BLaER1 (cell line): ENCODE results near the gene OR52B6.

Source experiments
- H3K27ac ChIP-seq: shearing (Covaris generic); formaldehyde crosslinking; 2 replicates; pipeline ENCODE4 v1.8.1; 2022
- H3K27me3 ChIP-seq: shearing (Covaris generic); formaldehyde crosslinking; 2 replicates; pipeline ENCODE4 v1.8.1; 2022
- H3K36me3 ChIP-seq: shearing (Covaris generic); formaldehyde crosslinking; 2 replicates; pipeline ENCODE4 v1.8.1; 2022
- H3K4me1 ChIP-seq: shearing (Covaris generic); formaldehyde crosslinking; 2 replicates; pipeline ENCODE4 v1.8.1; 2022
- H3K4me2 ChIP-seq: shearing (Covaris generic); formaldehyde crosslinking; 2 replicates; pipeline ENCODE4 v1.8.1; 2022
- H3K4me3 ChIP-seq: shearing (Covaris generic); formaldehyde crosslinking; 2 replicates; pipeline ENCODE4 v1.8.1; 2022
- H3K9ac ChIP-seq: shearing (Covaris generic); formaldehyde crosslinking; 2 replicates; pipeline ENCODE4 v1.8.1; 2022
- H3K9me3 ChIP-seq: shearing (Covaris generic); formaldehyde crosslinking; 2 replicates; pipeline ENCODE4 v1.8.1; 2022
- H4K20me1 ChIP-seq: shearing (Covaris generic); formaldehyde crosslinking; 2 replicates; pipeline ENCODE4 v1.8.1; 2022
- Cebpa-rat ChIP-seq: shearing (Covaris generic); IDR thresholded peaks from 2 replicates; pipeline ENCODE4 v1.8.1; 2022

Gene OR52B6, protein sequence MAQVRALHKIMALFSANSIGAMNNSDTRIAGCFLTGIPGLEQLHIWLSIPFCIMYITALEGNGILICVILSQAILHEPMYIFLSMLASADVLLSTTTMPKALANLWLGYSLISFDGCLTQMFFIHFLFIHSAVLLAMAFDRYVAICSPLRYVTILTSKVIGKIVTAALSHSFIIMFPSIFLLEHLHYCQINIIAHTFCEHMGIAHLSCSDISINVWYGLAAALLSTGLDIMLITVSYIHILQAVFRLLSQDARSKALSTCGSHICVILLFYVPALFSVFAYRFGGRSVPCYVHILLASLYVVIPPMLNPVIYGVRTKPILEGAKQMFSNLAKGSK

DNA sequence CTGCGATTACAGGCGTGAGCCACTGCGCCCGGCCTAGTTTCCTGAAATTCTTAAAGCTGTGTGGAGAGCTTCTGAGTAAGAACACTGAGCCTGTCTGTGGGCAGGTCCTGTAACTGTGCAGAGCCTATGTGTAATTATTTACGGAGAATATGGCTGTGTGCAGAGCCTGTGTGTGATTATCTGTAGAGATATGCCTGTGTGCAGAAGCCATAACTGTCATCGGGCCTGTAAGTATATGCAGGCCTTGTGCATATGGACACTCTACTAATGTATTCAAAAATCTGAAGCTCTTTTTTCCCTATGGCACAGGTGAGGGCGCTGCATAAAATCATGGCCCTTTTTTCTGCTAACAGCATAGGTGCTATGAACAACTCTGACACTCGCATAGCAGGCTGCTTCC is at the start of gene OR52B6:
TSS of gene OR52B6 (plus strand) at position 301 of the 400 bp plus-strand sequence. CDS start at position 301, 0 bp downstream.
- H3K9ac ChIP-seq, result no peak within 1 kb of the TSS
- H3K4me1 ChIP-seq, result no peaks in the 10 kb centered on the region
- H3K27ac ChIP-seq, result no peak within 1 kb of the TSS
- H4K20me1 ChIP-seq, result no peaks in the 10 kb centered on the region
- H3K9me3 ChIP-seq, result no peaks in the 10 kb centered on the region
- H3K27me3 ChIP-seq, result no peaks in the 10 kb centered on the region
- no peak for TF ChIP-seq Cebpa-rat
- H3K4me2 ChIP-seq, result no peak within 1 kb of the TSS
- H3K4me3 ChIP-seq, result no peak within 1 kb of the TSS
- H3K36me3 ChIP-seq, result no peaks in the 10 kb centered on the region

- TF ChIP-seq Cebpa-rat, result no peak
- no peaks in the 10 kb centered on the region for H3K36me3 ChIP-seq
These were observed 49.4 kb upstream of the OR52B6 start for GRCh38 chr11:5531053-5531831.

GRCh38 chr11:5534046-5534445 is 46.6 kb upstream of the OR52B6 start:
- no peaks in the 10 kb centered on the region for H3K27me3 ChIP-seq
- H4K20me1 ChIP-seq, result no peaks in the 10 kb centered on the region
- 0 out of 2 replicates have a peak, but pooled peaks cover 3% of the 10 kb centered on the region for H3K9me3 ChIP-seq
- no peak for TF ChIP-seq Cebpa-rat
- no peak overlapping the region for H3K9ac ChIP-seq
- peaks cover 17% of the 10 kb centered on the region for H3K4me1 ChIP-seq
- no peaks in the 10 kb centered on the region for H3K36me3 ChIP-seq
- no peak overlapping the region for H3K4me3 ChIP-seq
- no peak overlapping the region for H3K27ac ChIP-seq
- H3K4me2 ChIP-seq, result no peak overlapping the region

More at GRCh38 chr11:5531053-5531831, 49.4 kb upstream of the OR52B6 start:
- H3K9me3 ChIP-seq, result no peaks in the 10 kb centered on the region
- no peak overlapping the region for H3K9ac ChIP-seq
- no peaks in the 10 kb centered on the region for H3K27me3 ChIP-seq
- H3K4me3 ChIP-seq, result no peak overlapping the region
- no peaks in the 10 kb centered on the region for H4K20me1 ChIP-seq
- H3K27ac ChIP-seq, result no peak overlapping the region
- H3K4me1 ChIP-seq, result peaks cover 33% of the 10 kb centered on the region
- H3K4me2 ChIP-seq, result no peak overlapping the region

DNA sequence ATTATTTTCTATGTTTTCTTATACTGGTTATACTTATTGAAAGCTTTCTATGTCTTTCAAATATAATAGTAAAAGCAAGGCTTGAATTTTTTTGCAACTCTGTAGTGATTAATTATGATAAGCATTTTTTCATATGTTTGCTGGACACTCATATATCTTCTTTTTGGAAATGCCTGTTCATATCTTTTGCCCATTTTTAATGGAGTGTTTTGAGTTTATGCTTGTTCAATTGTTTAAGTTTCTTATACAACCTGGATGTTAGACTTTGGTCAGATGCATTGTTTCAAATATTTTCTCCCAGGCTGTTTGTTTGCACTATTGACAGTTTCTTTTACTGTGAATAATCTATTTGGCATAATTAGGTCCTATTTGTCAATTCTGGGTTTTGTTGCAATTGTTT is 44.2 kb upstream of the OR52B6 start:
- Histone ChIP-seq H4K20me1 (no peaks in the 10 kb centered on the region), H3K36me3 (no peaks in the 10 kb centered on the region), H3K27ac (no peak overlapping the region), H3K9me3 (0 out of 2 replicates have a peak, but pooled peaks cover 3% of the 10 kb centered on the region), H3K4me1 (no peaks in the 10 kb centered on the region), H3K9ac (no peak overlapping the region), H3K27me3 (no peaks in the 10 kb centered on the region), H3K4me3 (no peak overlapping the region), H3K4me2 (no peak overlapping the region)
- no peak for TF ChIP-seq Cebpa-rat

DNA sequence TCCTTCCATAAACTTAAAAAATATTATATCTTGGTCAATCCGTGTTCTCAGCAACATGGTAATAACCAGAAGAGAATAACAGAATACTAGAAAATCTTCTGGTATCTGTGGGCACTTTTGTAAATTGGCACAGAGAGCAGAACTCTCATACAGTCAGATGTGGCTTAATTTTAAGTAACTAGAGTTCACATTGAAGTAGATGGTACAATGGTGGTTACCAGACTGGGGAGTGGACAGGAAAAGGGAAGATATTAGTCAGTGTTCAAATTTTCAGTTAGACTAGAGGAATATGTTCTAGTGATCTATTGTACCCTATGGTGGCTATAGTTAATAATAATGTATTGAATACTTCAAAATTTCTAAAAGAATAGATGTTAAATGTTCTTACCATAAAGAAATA is 39.2 kb upstream of the OR52B6 start:
- Histone ChIP-seq H3K9me3 (0 out of 2 replicates have a peak, but pooled peaks cover 3% of the 10 kb centered on the region), H4K20me1 (no peaks in the 10 kb centered on the region), H3K36me3 (no peaks in the 10 kb centered on the region), H3K4me2 (no peak overlapping the region), H3K4me1 (no peaks in the 10 kb centered on the region), H3K4me3 (no peak overlapping the region), H3K27me3 (no peaks in the 10 kb centered on the region), H3K27ac (no peak overlapping the region), H3K9ac (no peak overlapping the region)
- TF ChIP-seq Cebpa-rat, result no peak

- H3K9me3 ChIP-seq, result no peaks in the 10 kb centered on the region
- H3K4me1 ChIP-seq, result no peaks in the 10 kb centered on the region
- no peak overlapping the region for H3K27ac ChIP-seq
- H3K4me3 ChIP-seq, result no peak overlapping the region
- TF ChIP-seq Cebpa-rat, result no peak
- no peak overlapping the region for H3K4me2 ChIP-seq
- no peaks in the 10 kb centered on the region for H3K36me3 ChIP-seq
- no peaks in the 10 kb centered on the region for H3K27me3 ChIP-seq
- no peaks in the 10 kb centered on the region for H4K20me1 ChIP-seq
- no peak overlapping the region for H3K9ac ChIP-seq
These were observed 34.2 kb upstream of the OR52B6 start for GRCh38 chr11:5546457-5546856.

DNA sequence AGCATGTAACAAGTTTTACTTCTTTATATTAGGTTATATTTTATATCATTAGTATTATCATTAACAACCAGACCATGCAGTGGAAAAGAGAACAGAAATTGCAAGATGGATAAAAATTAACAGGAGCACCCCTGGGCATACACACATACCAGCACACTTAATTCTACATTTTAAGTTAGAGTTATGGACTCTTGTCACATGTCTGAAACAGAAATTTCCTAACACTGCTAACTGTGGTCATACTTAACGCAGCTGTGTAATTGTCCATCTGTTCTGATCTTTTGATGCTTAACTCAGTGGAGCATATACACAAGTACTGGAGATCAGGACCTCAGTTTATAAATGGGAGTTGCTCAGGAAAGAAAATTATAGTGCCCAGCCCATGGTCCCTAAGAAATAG is 32.7 kb upstream of the OR52B6 start:
- Histone ChIP-seq H3K4me3 (no peak overlapping the region), H3K36me3 (no peaks in the 10 kb centered on the region), H3K27me3 (no peaks in the 10 kb centered on the region), H3K9ac (no peak overlapping the region), H3K4me2 (no peak overlapping the region), H3K4me1 (no peaks in the 10 kb centered on the region), H4K20me1 (no peaks in the 10 kb centered on the region), H3K27ac (no peak overlapping the region), H3K9me3 (no peaks in the 10 kb centered on the region)
- TF ChIP-seq Cebpa-rat, result no peak

GRCh38 chr11:5548440-5548839 is 32.2 kb upstream of the OR52B6 start, which contains the start of gene OR52H1:
TSS of gene OR52H1 (minus strand) at chr11:5548540. CDS start at chr11:5545505, 3,035 bp downstream.
- H3K27me3 ChIP-seq, result no peaks in the 10 kb centered on the region
- H3K9me3 ChIP-seq, result no peaks in the 10 kb centered on the region
- no peak within 1 kb of the TSS for H3K9ac ChIP-seq
- no peaks in the 10 kb centered on the region for H3K4me1 ChIP-seq
- no peak for TF ChIP-seq Cebpa-rat
- no peak within 1 kb of the TSS for H3K4me2 ChIP-seq
- H3K27ac ChIP-seq, result no peak within 1 kb of the TSS
- no peaks in the 10 kb centered on the region for H3K36me3 ChIP-seq
- H4K20me1 ChIP-seq, result no peaks in the 10 kb centered on the region
- H3K4me3 ChIP-seq, result no peak within 1 kb of the TSS

- Histone ChIP-seq H3K4me2 (no peak overlapping the region), H3K9ac (no peak overlapping the region), H3K27me3 (no peaks in the 10 kb centered on the region), H3K27ac (no peak overlapping the region), H3K4me1 (peaks cover 4% of the 10 kb centered on the region; the same call in 1 of the 2 replicates), H3K36me3 (no peaks in the 10 kb centered on the region), H3K4me3 (no peak overlapping the region), H3K9me3 (no peaks in the 10 kb centered on the region), H4K20me1 (no peaks in the 10 kb centered on the region)
- TF ChIP-seq Cebpa-rat, result no peak
These were observed 30.1 kb upstream of the OR52B6 start for GRCh38 chr11:5550440-5551095.
